Retinal pigment epithelial cell (primary cell): ENCODE results near the gene USP35.

Source experiments
- DNase-seq: peaks from one replicate; pipeline ENCODE4 v3.0.0-alpha.2; 2010; ENCODE audit warnings: low read depth
- H3K4me3 ChIP-seq: 2 replicates; pipeline ENCODE4 v1.5.1; 2011; ENCODE audit warnings: mild to moderate bottlenecking, low read length, control low read depth, moderate library complexity
- TF ChIP-seq, protein P1 (sequence below): conservative IDR thresholded peaks from 2 replicates; pipeline ENCODE4 v1.5.1; 2011; ENCODE audit warnings: low read depth, low read length, control low read depth, inconsistent platforms

The USP35 gene

DNA sequence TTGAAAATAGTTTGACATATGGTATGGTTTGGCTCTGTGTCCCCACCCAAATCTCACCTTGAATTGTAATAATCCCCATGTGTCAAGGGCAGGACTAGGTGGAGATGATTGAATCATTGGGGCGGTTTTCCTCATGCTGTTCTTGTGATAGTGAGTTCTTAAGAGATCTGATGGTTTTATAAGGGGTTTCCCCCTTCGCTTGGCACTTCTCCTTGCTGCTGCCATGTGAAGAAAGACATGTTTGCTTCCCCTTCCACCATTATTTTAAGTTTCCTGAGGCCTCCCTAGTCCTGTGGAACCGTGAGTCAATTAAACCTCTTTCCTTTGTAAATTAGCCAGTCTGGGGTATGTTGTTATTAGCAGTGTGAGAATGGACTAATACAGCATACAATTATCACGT lies 8.0 kb upstream of the USP35 start:
- TF ChIP-seq, protein P1, sequence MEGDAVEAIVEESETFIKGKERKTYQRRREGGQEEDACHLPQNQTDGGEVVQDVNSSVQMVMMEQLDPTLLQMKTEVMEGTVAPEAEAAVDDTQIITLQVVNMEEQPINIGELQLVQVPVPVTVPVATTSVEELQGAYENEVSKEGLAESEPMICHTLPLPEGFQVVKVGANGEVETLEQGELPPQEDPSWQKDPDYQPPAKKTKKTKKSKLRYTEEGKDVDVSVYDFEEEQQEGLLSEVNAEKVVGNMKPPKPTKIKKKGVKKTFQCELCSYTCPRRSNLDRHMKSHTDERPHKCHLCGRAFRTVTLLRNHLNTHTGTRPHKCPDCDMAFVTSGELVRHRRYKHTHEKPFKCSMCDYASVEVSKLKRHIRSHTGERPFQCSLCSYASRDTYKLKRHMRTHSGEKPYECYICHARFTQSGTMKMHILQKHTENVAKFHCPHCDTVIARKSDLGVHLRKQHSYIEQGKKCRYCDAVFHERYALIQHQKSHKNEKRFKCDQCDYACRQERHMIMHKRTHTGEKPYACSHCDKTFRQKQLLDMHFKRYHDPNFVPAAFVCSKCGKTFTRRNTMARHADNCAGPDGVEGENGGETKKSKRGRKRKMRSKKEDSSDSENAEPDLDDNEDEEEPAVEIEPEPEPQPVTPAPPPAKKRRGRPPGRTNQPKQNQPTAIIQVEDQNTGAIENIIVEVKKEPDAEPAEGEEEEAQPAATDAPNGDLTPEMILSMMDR: no peak
- DNase-seq: no peak
- no peak overlapping the region for H3K4me3 ChIP-seq

DNA sequence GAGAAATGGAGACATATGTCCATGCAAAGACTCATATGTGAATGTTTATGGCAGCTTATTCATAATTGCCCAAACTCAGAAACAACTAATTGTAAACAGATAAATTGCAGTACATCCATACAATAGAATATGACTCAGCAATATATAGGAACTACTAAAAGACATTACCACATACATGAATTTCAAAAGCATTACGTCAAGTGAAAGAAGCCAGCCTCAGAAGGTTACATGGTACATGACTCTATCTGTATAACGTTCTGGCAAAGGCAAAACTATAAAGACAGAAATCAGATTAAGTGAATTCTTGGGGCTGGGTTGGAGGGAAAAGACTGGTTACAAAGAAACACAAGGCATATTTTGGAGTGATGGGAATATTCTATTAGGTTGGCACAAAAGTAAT lies 7.5 kb upstream of the USP35 start:
- no peak for DNase-seq
- H3K4me3 ChIP-seq: no peak overlapping the region
- TF ChIP-seq, protein P1: no peak

DNA sequence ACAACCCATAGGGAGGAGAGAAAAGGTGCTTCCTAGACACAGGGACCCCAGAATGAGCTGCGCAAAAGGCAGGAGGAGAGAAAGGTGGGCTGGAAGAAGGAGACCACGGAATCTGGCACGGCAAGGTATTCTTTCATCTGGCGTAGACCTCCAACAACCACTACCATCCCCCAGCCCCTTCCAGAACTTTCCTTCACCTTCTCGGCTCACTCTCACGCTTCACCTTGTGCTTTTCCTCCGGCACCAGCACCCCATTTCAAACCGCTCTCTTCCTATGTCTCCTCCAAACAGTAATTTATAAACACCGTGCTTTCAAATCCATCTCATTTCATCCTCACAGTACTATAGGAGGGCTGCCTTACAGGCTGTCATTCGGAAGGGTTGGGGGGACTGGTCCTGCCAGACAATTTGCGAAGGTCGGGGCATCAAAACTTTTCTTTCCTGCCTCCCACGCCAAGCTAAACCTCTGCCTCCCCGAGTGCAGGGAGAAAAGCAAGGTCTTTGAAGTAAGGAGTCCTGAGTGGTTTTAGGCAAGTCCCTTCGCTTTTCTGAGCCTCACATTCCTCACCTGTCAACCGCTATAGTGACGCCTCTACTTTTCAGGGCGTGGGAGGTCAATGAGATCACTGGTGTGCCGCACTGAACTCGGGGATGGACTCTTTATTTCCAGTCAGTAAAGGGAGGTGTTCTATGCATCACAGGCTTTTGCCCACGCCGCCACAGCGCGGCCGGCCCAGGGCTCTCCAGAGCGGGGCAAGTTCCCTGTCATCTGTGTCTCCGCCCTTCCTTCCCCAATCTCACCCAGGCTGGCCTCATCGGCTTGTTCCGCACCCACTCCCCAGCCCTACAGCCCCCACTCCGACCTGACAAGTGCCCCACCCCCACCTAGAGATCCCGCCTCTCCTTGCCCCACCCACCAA lies 1.1 kb upstream of the USP35 start:
- DNase-seq: no peak
- TF ChIP-seq, protein P1: no peak
- peak overlapping the region; percentile 82 for H3K4me3 ChIP-seq

DNA sequence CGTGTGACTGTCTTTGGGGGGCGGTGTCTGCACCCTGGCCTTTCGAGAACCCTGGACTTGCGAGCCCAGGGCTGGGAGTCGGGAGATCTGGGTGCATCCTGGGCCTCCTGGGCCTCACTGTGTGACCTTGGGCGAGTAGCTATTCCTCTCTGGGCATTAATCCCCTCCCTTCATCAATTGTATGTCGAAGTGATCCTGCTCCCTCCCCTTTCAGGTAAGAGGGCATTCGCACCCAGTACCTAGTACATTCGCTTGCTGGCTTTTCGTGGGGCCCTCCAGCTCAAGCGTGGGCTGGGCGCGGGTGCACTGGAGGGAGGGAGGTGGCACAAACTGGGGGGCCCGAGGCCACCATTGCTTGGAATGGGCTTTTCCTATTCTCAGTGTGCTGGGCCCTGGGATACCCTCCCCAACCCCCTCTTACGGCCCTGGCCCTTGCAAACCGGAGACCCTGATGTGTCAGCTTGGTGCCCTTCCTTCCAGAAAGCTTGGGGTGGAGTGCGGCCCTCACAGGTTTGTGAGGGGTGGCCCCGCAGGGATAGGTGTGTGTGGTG lies 530 bp downstream of the USP35 start:
- DNase-seq: no peak
- H3K4me3 ChIP-seq: peak overlapping the region; percentile 82
- TF ChIP-seq, protein P1: no peak

DNA sequence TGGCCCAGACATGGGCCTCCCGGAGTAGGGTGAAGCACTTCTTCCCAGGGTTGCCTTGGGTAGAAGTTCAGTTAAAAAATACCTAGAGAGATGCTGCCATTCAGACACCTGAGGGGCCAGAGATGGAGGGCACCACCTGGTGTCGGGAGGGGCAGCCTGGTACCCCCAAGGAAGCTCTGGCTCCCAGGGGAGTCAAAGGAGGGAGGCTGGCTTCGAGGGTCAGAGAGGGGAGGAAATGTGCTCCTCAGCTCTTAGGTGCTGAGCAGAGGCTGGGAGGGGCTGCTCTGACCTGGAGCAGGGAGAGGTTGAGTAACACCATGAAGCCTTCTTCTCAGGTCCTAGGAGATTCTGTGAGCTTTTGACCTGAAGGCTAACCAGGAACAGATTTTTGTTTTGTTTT lies 1.1 kb downstream of the USP35 start:
- peak overlapping the region; percentile 82 for H3K4me3 ChIP-seq
- TF ChIP-seq, protein P1: no peak
- no peak for DNase-seq

DNA sequence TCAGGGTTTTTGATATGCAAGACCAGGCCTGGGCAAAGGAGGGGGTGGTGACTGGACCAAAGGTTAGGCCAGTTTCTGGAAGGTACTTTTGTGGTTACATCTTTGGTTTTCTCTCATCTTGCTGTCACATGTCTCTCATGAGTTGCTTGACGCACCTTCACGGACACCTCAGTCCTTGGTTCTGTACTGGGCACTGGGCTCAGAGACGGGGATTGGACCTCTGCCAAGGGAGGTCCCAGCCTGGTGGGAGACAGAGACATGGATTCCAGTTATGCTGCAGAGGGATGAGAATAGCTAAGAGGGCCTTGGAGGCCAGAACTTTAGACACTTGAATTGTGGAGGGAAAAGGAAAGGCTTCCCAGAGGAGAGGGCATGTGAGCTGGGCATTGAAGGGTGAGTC lies 1.7 kb downstream of the USP35 start:
- no peak overlapping the region for H3K4me3 ChIP-seq
- TF ChIP-seq, protein P1: no peak
- no peak for DNase-seq

DNA sequence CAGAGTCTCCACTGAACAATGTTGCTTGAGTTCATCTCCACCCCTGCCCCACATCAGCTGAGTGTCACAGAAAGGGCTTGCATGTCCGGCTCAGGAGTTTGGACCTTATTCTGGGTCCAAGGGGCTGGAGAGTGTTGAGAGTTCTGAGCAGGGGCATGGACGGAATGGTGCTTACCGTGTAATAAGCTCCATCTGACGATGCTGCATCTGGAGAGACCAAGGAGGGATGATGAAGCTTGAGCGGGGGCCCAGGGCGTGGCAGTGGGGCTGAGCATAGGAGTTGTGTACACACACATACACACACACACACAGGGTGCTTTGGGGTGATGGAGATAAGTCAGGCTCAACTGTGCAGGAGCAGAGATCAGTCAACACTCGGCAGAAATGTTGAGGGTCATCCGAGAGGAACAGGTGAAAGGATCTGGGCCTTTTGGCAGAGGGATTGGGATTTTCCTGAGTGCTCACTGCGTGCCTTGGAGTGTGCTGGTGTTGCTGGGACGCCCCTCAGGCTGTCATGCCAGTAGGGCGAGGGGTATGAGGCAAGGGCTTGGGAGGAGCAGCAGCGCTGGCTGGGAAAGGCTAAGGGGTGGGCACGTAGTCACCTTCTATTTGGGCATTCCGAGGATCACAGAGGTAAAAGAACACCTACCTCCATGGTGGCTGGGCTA lies 2.3 kb downstream of the USP35 start:
- TF ChIP-seq, protein P1: no peak

More for the DNA sequence above, 2.3 kb downstream of the USP35 start:
- DNase-seq: no peak
- H3K4me3 ChIP-seq: no peak overlapping the region
